Neural progenitor cell (in vitro differentiated cells): ENCODE results near the gene PLAAT2.

Source experiments
- EZH2 ChIP-seq: fragments of 200-600 bp; sonication (generic); IDR thresholded peaks from 2 replicates; pipeline ENCODE4 v1.6.1; 2017; ENCODE audit warnings: antibody characterized with exemption, mild to moderate bottlenecking, moderate library complexity
- EZH2phosphoT487 ChIP-seq: fragments of 200-600 bp; sonication (generic); IDR thresholded peaks from 2 replicates; pipeline ENCODE4 v1.6.1; 2017; ENCODE audit warnings: antibody characterized with exemption
- TF ChIP-seq, protein P1 (sequence below): fragments of 200-600 bp; sonication (generic); IDR thresholded peaks from 2 replicates; pipeline ENCODE4 v1.5.1; 2017; ENCODE audit warnings: antibody characterized with exemption, mild to moderate bottlenecking

DNA sequence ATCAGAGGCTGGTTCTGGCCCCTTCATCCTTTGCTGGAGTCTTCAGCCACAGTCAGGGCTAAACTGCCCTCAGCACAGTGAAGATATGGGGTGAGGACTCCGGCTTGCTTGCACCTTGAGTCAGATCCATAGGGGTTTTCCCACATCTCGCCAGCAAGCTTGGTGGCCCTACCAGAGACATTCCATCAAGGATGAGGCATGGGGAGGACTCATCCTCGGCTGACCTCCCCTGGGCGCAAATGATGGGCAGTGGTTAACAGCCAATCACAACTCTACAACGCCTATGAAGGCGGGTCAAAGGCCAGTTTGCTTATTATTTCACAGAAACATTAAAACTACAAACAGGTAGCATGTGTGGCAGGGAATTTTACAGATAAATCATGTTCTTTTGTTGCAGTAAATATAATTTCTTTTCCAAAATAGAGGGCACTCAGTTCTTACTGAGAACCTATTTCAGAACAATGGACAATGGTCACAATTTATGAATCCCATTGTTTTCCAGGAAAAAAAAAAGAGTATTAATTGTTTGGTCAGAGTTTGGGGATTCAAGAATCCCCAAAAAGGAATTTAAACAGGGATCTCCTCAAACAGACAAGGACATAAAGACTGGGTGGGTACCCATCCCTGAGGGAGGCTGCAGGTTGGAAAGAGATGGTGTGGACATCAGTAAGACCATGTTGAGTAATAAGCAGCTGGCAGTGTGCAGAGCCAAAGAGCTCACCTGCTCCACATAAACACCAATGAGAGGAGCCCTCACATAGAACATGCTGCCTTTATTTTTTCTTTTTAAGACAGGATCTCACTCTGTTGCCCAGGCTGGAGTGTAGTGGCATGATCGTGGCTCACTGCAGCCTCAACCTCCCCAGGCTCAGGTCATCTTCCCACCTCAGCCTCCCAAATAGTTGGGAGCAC is 36.3 kb upstream of the PLAAT2 start:
- TF ChIP-seq, protein P1, sequence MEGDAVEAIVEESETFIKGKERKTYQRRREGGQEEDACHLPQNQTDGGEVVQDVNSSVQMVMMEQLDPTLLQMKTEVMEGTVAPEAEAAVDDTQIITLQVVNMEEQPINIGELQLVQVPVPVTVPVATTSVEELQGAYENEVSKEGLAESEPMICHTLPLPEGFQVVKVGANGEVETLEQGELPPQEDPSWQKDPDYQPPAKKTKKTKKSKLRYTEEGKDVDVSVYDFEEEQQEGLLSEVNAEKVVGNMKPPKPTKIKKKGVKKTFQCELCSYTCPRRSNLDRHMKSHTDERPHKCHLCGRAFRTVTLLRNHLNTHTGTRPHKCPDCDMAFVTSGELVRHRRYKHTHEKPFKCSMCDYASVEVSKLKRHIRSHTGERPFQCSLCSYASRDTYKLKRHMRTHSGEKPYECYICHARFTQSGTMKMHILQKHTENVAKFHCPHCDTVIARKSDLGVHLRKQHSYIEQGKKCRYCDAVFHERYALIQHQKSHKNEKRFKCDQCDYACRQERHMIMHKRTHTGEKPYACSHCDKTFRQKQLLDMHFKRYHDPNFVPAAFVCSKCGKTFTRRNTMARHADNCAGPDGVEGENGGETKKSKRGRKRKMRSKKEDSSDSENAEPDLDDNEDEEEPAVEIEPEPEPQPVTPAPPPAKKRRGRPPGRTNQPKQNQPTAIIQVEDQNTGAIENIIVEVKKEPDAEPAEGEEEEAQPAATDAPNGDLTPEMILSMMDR: no peak
- TF ChIP-seq EZH2phosphoT487 (no peak), EZH2 (no peak)
